Measurements from ENCODE around the gene TRRAP. TPM values are rescaled to one million over a fixed set of nuclear protein-coding genes. Genes with fewer than 3 reads are reported as not detected.

TRRAP gene
- total and polyA plus RNA-seq, 2 of the 8 experiments (the other 6 are each of a cell fraction or from before 2014, with no cell fraction given): 21.7 to 48.6 TPM

GRCh38 chr7:99047526-99048077 lies 169.3 kb downstream of the TRRAP start:
- POLR2A ChIA-PET (ENCODE audit: partially characterized antibody): interaction anchor here (1.0 to 1.1 kb wide), 2 partner anchors 223 to 278 kb away, joined by 3 read pairs; partner anchors contain the start of gene ARPC1A
- CTCF ChIA-PET (ENCODE audit: partially characterized antibody): interaction anchor here (0.9 to 1.3 kb wide), 2 partner anchors 12 to 402 kb away, joined by 3 read pairs; no protein-coding TSS in a partner anchor
- H2BK5ac ChIP-seq (ENCODE audit: low read depth, low read length): no peak overlapping the region
- TF ChIP-seq CBX8 (IDR thresholded peaks at IDR 0.05; ENCODE audit: borderline replicate concordance, low read depth, low read length) (no peak), CTBP2 (IDR thresholded peaks at IDR 0.05; ENCODE audit: borderline replicate concordance, insufficient read depth, insufficient read length, low read length) (no peak), EGR1 (IDR thresholded peaks at IDR 0.05; ENCODE audit: borderline replicate concordance, low read depth, low read length) (no peak), HDAC2 (IDR thresholded peaks at IDR 0.05; ENCODE audit: borderline replicate concordance in 1 of 2, low read depth in 2 of 2, low read length in 2 of 2) (no peak), TEAD4 (IDR thresholded peaks at IDR 0.05; ENCODE audit: low read depth, low read length) (no peak), JUN (IDR thresholded peaks at IDR 0.05; ENCODE audit: low read depth, low read length) (no peak), BRCA1 (IDR thresholded peaks at IDR 0.05; ENCODE audit: low read depth, low read length) (no peak), CTCF (IDR thresholded peaks at IDR 0.05; ENCODE audit: control extremely low read depth in 1 of 3, insufficient read depth in 1 of 3, low read depth in 1 of 3, low read length in 3 of 3) (no peak), SP1 (IDR thresholded peaks at IDR 0.05; ENCODE audit: low read depth, low read length) (no peak), CHD2 (IDR thresholded peaks at IDR 0.05; ENCODE audit: low read length) (no peak), PHF8 (conservative IDR thresholded peaks at IDR 0.05; ENCODE audit: low read depth, low read length) (no peak)

More at GRCh38 chr7:99047526-99048077, 169.3 kb downstream of the TRRAP start:
- H3K4me1 ChIP-seq (replicated peaks in 1 of 4; ENCODE audit: control insufficient read depth in 3 of 4, insufficient read depth in 4 of 4, low read length in 3 of 4): no peaks in the 10 kb centered on the region
- no peaks in the 10 kb centered on the region for H3K23me2 ChIP-seq (ENCODE audit: low read depth, low read length)
- H2BK12ac ChIP-seq (ENCODE audit: low read depth, low read length): no peak overlapping the region
- no peak overlapping the region for H3K4ac ChIP-seq (replicated peaks; ENCODE audit: insufficient read length, low read depth, low read length)
- 93% methylated on average over 15 of the region's 15 CpGs; no CpG with 5 or more reads in 1 of the 2 experiments for WGBS, 2 experiments (ENCODE audit: extremely low coverage in 1 of 2, insufficient coverage in 1 of 2, insufficient read length in 1 of 2, insufficient replicate concordance in 2 of 2, low coverage in 1 of 2, low lambda C conversion rate in 2 of 2, missing lambda C conversion rate in 1 of 2)
- H3K23ac ChIP-seq (ENCODE audit: insufficient read length): no peak overlapping the region
- no peak overlapping the region for H2AK5ac ChIP-seq (ENCODE audit: low read depth, low read length)
- no peak overlapping the region for H4K91ac ChIP-seq (replicated peaks; ENCODE audit: insufficient read length, low read length)
- H2AFZ ChIP-seq (ENCODE audit: low read length): no peak overlapping the region
- peaks cover 0 to 5% of the 10 kb centered on the region in 2 experiments for H4K20me1 ChIP-seq (replicated peaks in 1 of 2; ENCODE audit: control insufficient read depth in 1 of 2, insufficient read depth in 2 of 2, low read length in 2 of 2)
- no peak overlapping the region for H2BK15ac ChIP-seq (ENCODE audit: low read length)
- no peak overlapping the region for H3K27ac ChIP-seq (ENCODE audit: low read depth, low read length)
- H2BK20ac ChIP-seq (ENCODE audit: low read length): no peak overlapping the region
- H3K4me2 ChIP-seq (ENCODE audit: insufficient read depth in 1 of 2, low read depth in 2 of 2, low read length in 2 of 2): no peak overlapping the region
- H3K18ac ChIP-seq (ENCODE audit: extremely low read depth, low read length): no peak overlapping the region
- no peaks in the 10 kb centered on the region for H3K79me1 ChIP-seq (ENCODE audit: low read depth, low read length)
- H3K4me3 ChIP-seq (ENCODE audit: extremely low read depth in 1 of 4, insufficient read depth in 2 of 4, low read depth in 3 of 4, low read length in 4 of 4): no peak overlapping the region
- no peaks in the 10 kb centered on the region for H3K27me3 ChIP-seq (replicated peaks in 1 of 4; ENCODE audit: control insufficient read depth in 3 of 4, extremely low read depth in 1 of 4, insufficient read depth in 3 of 4, low read length in 3 of 4)
- DNase-seq (ENCODE audit: low read depth in 1 of 2, low spot score in 2 of 2) (no peak), FAIRE-seq (no peak)
- no peak overlapping the region for H3K56ac ChIP-seq (replicated peaks; ENCODE audit: insufficient read length, low read depth, low read length)
- no peak overlapping the region for H2BK120ac ChIP-seq (replicated peaks; ENCODE audit: low read depth, low read length)
- no peak overlapping the region for H4K5ac ChIP-seq (ENCODE audit: insufficient read length, low read depth, low read length)
- no peaks in the 10 kb centered on the region for H3K79me2 ChIP-seq (ENCODE audit: control insufficient read depth in 1 of 2, insufficient read depth in 2 of 2, low read length in 2 of 2)
- H3K14ac ChIP-seq (ENCODE audit: insufficient read length): no peak overlapping the region
- no peaks in the 10 kb centered on the region for H3K9me3 ChIP-seq (ENCODE audit: insufficient read depth in 2 of 2, low read depth in 1 of 2, low read length in 1 of 2)
- H3K36me3 ChIP-seq (ENCODE audit: control insufficient read depth in 2 of 4, insufficient read depth in 4 of 4, low read length in 3 of 4): peaks cover 25 to 65% (median 39%) of the 10 kb centered on the region in 4 experiments; a peak in 7 of 8 replicates
- H3K9ac ChIP-seq (replicated peaks in 1 of 4; ENCODE audit: extremely low read depth in 1 of 4, low read depth in 3 of 4, low read length in 3 of 4): no peak overlapping the region
- no peak overlapping the region for H4K8ac ChIP-seq (ENCODE audit: extremely low read depth, insufficient read depth, low read length)

Data from H1 (cell line).